Pancreas (tissue), 10 donors: Measurements from ENCODE around the gene ZMIZ1. TPM values are rescaled to one million over a fixed set of nuclear protein-coding genes. Genes with fewer than 3 reads are reported as not detected.

Experiments
- ATAC-seq, 4 donors: fragments of 200-7000 bp; cut with Tn5 transposase; one replicate each; pipeline versions ENCODE4 v1.8.0 to v1.9.1; 2020; ENCODE audit warnings: mild to moderate bottlenecking in 4 of 4, moderate library complexity in 4 of 4
- DNase-seq, 6 donors: peaks; one replicate each; pipeline ENCODE4 v3.0.0-alpha.2; 2020
- FAIRE-seq: peaks from 2 replicates; lab custom pipeline; 2012; peaks lifted over from hg19 to GRCh38; lab: Jason Lieb, UNC
- H3K27ac ChIP-seq, 4 donors: fragments of 200-600 bp; sonication (generic); 1 replicate in 3 of 4; 2 replicates in 1 of 4; pipeline versions ENCODE4 v1.5.0 to v1.8.0; 2020
- H3K27me3 ChIP-seq, 4 donors: fragments of 200-600 bp; one replicate each; pipeline ENCODE4 v1.8.0; 2021
- H3K36me3 ChIP-seq, 3 donors: fragments of 200-600 bp; sonication (generic) in 1 of 3; one replicate each; pipeline versions ENCODE4 v1.5.0 to v1.8.0; 2020 to 2021
- H3K4me1 ChIP-seq, 3 donors: fragments of 200-600 bp; one replicate each; pipeline ENCODE4 v1.8.0; 2021
- H3K4me3 ChIP-seq, 4 donors: fragments of 200-600 bp; sonication (generic) in 2 of 4; one replicate each; pipeline versions ENCODE4 v1.5.0 to v1.8.0; 2020 to 2021
- H3K9me3 ChIP-seq, 4 donors: fragments of 200-600 bp; one replicate each; pipeline ENCODE4 v1.8.0; 2021
- WGBS, 2 donors: extraction: QIAGEN DNeasy Blood & Tissue Kit; methylation state at CpG; one replicate each; pipeline ENCODE4 v1.1.7; 2013; 5-methylcytosine and 5-hydroxymethylcytosine counted together
- intact Hi-C, 3 donors: fragments of 100-400 bp; cut with DNase I; formaldehyde crosslinking; loops; one replicate each; pipeline versions ENCODE4 v1.11.1 to v1.14.2; 2022
- polyA plus RNA-seq, 2 donors: library from polyadenylated mRNA; stranded (reverse); fragments of 200-250 nt; gene quantifications; one replicate each; pipeline ENCODE4 v1.2.3, GENCODE V29; 2013
- total RNA-seq, 6 donors: library from RNA; stranded (reverse); fragmentation: NEBNext Ultra II Directional in 4 of 6; extraction: Animal tissue kit (Norgen Biotek cat#: 25700) in 4 of 6; gene quantifications; one replicate each; pipeline versions ENCODE4 v1.2.1 to v1.2.4, GENCODE V29; 2021 to 2023
- TF ChIP-seq, protein P1 (sequence below), 4 donors: fragments of 200-600 bp; sonication (generic) in 3 of 4; IDR thresholded peaks; one replicate each; pipeline versions ENCODE4 v1.5.0 to v1.8.0; 2021; ENCODE audit warnings: antibody characterized with exemption in 4 of 4
- donor health status: healthy with polysubstance abuse.
- donor health status: DM: no; HTN: no; CAD: no; lungs with moderate emphysema.
- donor health status: DM: no; HTN: no; CAD: no.
- donor health status: control.
- donor health status: control.
- donor health status: Bipolar disorder and iron deficiency.
- donor health status: DM: yes; HTN: yes; CAD: no.
- donor health status: DM: no; HTN: no; CAD: no.
- donor health status: DM: no; HTN: no; CAD: no.
- donor health status: DM: yes; HTN: yes; CAD: no.

The ZMIZ1 gene
- total and polyA plus RNA-seq, 8 donors, result 14.5 to 45.0 (median 21.9) TPM

DNA sequence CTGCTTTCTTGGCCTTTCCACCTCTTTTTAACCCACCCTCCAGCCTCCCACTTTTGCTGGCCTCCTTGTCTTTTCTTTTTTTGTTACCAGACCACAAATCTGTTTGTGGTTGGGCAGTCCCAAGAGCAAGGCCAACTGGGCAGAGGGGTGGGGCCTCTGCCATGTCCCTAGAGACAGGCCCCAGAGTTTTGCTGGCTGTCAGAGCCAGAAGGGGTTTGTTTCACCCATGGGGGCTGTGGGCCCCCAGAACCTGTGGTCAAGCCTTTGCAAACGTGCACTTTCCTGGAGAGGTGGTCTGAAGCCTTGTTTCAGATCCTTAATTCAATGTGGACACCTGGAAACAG is 10.3 kb downstream of the ZMIZ1 start:
- DNase-seq (no peak), FAIRE-seq (no peak), ATAC-seq (no peak)
- WGBS, 2 donors, result 83 to 85% methylated on average over 1 of the region's 1 CpG
- Histone ChIP-seq H3K4me1 (peaks cover 76 to 92% (median 79%) of the 10 kb centered on the region in 3 donors), H3K4me3 (no peak overlapping the region), H3K27me3 (no peaks in the 10 kb centered on the region), H3K27ac (peak overlapping the region in 2 of 4 donors; percentile 27 to 44), H3K36me3 (no peaks in the 10 kb centered on the region), H3K9me3 (no peaks in the 10 kb centered on the region)
- intact Hi-C loops, result loop anchor here in 2 of 3 donors (10.0 kb wide), 2 partner anchors 106 to 116 kb away; no protein-coding TSS in a partner anchor
- TF ChIP-seq, protein P1, sequence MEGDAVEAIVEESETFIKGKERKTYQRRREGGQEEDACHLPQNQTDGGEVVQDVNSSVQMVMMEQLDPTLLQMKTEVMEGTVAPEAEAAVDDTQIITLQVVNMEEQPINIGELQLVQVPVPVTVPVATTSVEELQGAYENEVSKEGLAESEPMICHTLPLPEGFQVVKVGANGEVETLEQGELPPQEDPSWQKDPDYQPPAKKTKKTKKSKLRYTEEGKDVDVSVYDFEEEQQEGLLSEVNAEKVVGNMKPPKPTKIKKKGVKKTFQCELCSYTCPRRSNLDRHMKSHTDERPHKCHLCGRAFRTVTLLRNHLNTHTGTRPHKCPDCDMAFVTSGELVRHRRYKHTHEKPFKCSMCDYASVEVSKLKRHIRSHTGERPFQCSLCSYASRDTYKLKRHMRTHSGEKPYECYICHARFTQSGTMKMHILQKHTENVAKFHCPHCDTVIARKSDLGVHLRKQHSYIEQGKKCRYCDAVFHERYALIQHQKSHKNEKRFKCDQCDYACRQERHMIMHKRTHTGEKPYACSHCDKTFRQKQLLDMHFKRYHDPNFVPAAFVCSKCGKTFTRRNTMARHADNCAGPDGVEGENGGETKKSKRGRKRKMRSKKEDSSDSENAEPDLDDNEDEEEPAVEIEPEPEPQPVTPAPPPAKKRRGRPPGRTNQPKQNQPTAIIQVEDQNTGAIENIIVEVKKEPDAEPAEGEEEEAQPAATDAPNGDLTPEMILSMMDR (IDR thresholded peaks at IDR 0.05), result no peak

DNA sequence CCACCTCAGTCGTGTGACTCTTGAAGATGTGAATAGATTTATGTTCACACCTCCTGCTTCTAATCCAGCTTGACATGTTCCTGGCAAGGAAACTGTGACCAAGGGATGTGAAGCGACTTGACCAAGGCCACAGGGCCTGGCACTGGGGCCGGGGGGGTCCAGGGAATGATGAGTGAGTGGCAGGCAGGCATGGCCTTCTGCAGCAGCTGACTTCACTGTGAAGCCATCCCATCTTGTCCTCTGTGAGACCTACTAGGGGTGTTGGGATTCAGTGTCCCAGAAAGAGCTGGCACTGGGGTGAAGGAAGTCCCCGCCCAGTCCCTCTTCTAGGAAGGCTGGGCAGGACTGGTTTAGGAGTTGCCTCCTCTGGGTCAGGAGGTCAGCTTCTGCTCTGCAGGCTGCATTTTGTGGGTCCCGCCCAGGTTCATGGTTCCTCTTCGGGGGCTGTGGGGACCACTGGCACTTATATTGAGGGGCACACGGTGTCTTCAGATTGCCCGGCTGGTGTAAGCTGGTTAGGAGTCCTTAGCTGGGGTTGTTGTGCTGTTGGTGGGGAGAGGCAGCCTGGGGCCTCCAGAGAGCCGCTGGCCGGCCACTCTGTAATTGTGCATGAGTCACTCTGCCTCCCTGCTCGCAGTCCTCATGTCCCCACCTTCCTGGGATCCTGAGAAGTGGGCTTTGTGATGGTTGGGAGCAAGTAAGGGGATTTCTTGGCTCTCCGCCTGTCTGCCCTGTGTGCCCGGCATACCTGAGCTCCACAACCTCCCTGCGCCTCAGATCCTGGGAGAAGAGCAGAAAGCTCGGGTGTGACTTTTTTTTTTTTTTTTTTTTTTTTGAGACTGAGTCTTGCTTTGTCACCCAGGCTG is 11.0 kb downstream of the ZMIZ1 start:
- no peak for FAIRE-seq
- WGBS, 2 donors, result 68% methylated on average over 15 of the region's 15 CpGs
- no peak for ATAC-seq
- peak in 1 of 6 donors; percentile 22 for DNase-seq
- H3K27me3 ChIP-seq, result no peaks in the 10 kb centered on the region
- H3K4me1 ChIP-seq, result peaks cover 70 to 92% (median 79%) of the 10 kb centered on the region in 3 donors
- TF ChIP-seq, protein P1 (IDR thresholded peaks at IDR 0.05), result no peak
- intact Hi-C loops, result loop anchor here in 2 of 3 donors (10.0 kb wide), 2 partner anchors 105 to 115 kb away; no protein-coding TSS in a partner anchor
- no peaks in the 10 kb centered on the region for H3K9me3 ChIP-seq
- H3K27ac ChIP-seq, result peak overlapping the region in 2 of 4 donors; percentile 27 to 44
- no peaks in the 10 kb centered on the region for H3K36me3 ChIP-seq
- H3K4me3 ChIP-seq, result no peak overlapping the region

DNA sequence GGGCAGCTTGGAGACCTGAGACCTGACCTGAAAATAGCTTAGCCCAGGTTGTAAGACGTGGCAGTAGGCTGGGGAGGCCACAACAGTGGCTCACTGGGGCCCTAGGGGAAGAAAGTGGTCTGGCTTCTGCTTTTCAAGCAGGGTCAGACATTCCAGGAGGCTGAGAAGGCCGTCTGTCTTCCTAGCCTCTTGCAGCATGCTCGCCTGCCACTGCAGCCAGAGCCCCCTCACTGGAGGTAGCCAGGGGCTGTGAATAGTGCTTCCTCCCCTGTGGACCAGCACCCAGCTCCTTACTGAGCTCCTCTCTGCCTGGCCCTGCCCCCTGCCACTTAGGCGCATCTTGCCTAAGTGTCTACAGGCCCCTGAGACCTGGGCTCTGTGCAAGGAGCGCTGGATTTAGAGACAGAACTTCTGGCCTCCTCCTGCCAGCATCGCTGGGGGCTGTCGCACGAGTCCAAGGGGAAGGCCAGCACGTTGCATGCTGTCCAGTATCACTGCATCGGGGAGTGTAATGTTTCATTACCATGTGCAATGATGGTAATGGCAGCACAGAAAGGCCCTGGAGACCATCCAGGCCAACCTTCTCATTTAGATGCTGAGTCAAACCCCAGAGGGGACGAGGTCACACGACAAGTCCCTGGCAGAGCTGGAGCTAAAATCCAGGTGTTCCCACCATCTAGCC is 12.7 kb downstream of the ZMIZ1 start:
- FAIRE-seq, result no peak
- no peak for DNase-seq

DNA sequence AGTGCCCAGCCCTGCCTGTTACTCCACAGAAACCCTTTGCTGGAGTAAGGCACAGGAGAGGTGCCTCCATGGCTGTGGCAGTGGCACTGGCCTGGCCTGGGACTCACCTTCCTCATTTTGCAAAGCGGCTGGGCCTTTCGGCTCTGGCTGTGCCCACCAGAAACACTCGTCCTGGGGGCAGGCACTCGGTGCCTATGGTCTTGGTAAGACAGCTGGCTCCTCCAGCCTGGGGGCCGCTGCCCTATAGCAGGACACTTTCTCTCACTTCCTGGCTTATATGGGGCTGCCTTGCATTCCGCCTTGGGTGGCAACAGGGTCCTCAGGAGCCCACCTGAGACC is 13.2 kb downstream of the ZMIZ1 start:
- intact Hi-C loops, result no loop called here
- Histone ChIP-seq H3K4me3 (no peak overlapping the region), H3K27ac (peak overlapping the region in 3 of 4 donors; percentile 55 to 64 (median 56)), H3K36me3 (no peaks in the 10 kb centered on the region), H3K27me3 (no peaks in the 10 kb centered on the region), H3K9me3 (no peaks in the 10 kb centered on the region), H3K4me1 (peaks cover 61 to 88% (median 69%) of the 10 kb centered on the region in 3 donors)
- TF ChIP-seq, protein P1 (IDR thresholded peaks at IDR 0.05), result no peak
- FAIRE-seq (no peak), DNase-seq (peak in 2 of 6 donors; percentile 30 to 66), ATAC-seq (no peak)
- WGBS, 2 donors, result 91 to 92% methylated on average over 6 of the region's 6 CpGs

More for the DNA sequence above, 12.7 kb downstream of the ZMIZ1 start:
- Histone ChIP-seq H3K27ac (peak overlapping the region in 1 of 4 donors; percentile 64), H3K36me3 (no peaks in the 10 kb centered on the region), H3K9me3 (no peaks in the 10 kb centered on the region), H3K27me3 (no peaks in the 10 kb centered on the region), H3K4me1 (peaks cover 63 to 89% (median 69%) of the 10 kb centered on the region in 3 donors), H3K4me3 (no peak overlapping the region)
- intact Hi-C loops, result no loop called here
- 62 to 66% methylated on average over 12 of the region's 12 CpGs for WGBS, 2 donors
- no peak for ATAC-seq
- TF ChIP-seq, protein P1 (IDR thresholded peaks at IDR 0.05), result no peak
